OCI-LY1 (cell line): ENCODE data around the gene RPL39L.

Experiments
- CTCF ChIP-seq: fragments of 200-600 bp; sonication (generic), shearing (Covaris generic); IDR thresholded peaks from 2 replicates; pipeline ENCODE4 v1.5.1; 2017; ENCODE audit warnings: mild to moderate bottlenecking, antibody characterized with exemption, low read length, moderate library complexity, mixed read lengths
- EZH2 ChIP-seq: fragments of 200-600 bp; sonication (generic), shearing (Covaris generic); IDR thresholded peaks from 2 replicates; pipeline ENCODE4 v1.8.0; 2017; ENCODE audit warnings: borderline replicate concordance, mixed run types, mild to moderate bottlenecking, antibody characterized with exemption, low read length, moderate library complexity, mixed read lengths

DNA sequence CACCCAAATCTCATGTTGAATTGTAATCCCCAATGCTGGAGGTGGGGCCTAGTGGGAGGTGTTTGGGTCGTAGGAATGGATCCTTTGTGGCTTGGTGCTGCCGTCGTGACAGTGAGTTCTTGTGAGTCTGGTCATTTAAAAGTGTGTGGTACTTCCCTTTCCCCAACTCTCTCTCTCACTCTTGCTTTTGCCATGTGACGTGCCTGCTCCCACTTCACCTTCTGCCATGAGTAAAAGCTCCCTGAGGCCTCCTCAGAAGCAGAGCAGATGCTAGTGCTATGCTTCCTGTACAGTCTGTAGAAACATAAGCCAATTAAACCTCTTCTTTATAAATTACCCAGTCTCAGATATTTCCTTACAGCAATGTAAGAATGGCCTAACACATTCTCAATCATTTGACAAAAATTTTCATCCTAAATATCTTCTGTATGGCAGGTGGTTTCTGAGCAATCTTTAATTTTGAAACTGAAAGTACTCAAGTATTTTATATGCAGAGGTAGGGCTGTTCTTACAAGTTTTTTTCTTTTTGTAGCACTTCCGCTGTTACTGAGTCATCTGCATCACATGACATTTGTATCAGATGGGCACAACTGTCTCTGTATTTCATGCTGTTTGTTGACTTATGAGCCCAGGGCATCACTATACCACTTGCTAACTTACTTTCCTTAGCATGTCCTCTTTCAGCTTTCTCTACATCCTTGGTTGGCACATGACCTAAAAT lies 8.8 kb downstream of the RPL39L start:
- no peak for TF ChIP-seq CTCF
- TF ChIP-seq EZH2 = no peak
